Stimulated activated CD8-positive, alpha-beta memory T cell treated with anti-CD3 and anti-CD28 coated beads, Interleukin-7, amount 100 ng/mL, for 24 hours (primary cell): ENCODE measurements around the gene TGM2.

Source experiments
- DNase-seq: peaks from one replicate; pipeline ENCODE4 v3.0.0-alpha.2; 2020; ENCODE audit warnings: low read depth

Gene TGM2

GRCh38 chr20:38165089-38165965, at the start of gene TGM2:
TSS of gene TGM2 (minus strand) at chr20:38165270. CDS start at chr20:38165198, 72 bp downstream.
- no peak for DNase-seq

- DNase-seq = no peak
These were observed 49.5 kb upstream of the TGM2 start for GRCh38 chr20:38214256-38215193.

GRCh38 chr20:38213607-38213940, 48.5 kb upstream of the TGM2 start:
- DNase-seq = no peak

GRCh38 chr20:38212806-38213606, 47.9 kb upstream of the TGM2 start:
- DNase-seq = no peak

GRCh38 chr20:38211200-38212097, 46.4 kb upstream of the TGM2 start:
- no peak for DNase-seq

GRCh38 chr20:38210741-38211140, 45.7 kb upstream of the TGM2 start:
- no peak for DNase-seq

GRCh38 chr20:38209736-38210405, 44.8 kb upstream of the TGM2 start:
- DNase-seq = no peak

- no peak for DNase-seq
These were observed 44.1 kb upstream of the TGM2 start for GRCh38 chr20:38209054-38209675.

- DNase-seq = no peak
These were observed 43.5 kb upstream of the TGM2 start for GRCh38 chr20:38208523-38208922.

GRCh38 chr20:38208088-38208487, 43.0 kb upstream of the TGM2 start:
- no peak for DNase-seq

- DNase-seq = no peak
These were observed 42.6 kb upstream of the TGM2 start for GRCh38 chr20:38207621-38208020.

- no peak for DNase-seq
These were observed 39.9 kb upstream of the TGM2 start for GRCh38 chr20:38205001-38205400.

GRCh38 chr20:38203981-38204357, 38.9 kb upstream of the TGM2 start:
- no peak for DNase-seq

GRCh38 chr20:38203337-38203980, 38.4 kb upstream of the TGM2 start:
- no peak for DNase-seq

- DNase-seq = no peak
These were observed 37.9 kb upstream of the TGM2 start for GRCh38 chr20:38202982-38203293.

- no peak for DNase-seq
These were observed 37.3 kb upstream of the TGM2 start for GRCh38 chr20:38202153-38202981.

- no peak for DNase-seq
These were observed 36.3 kb upstream of the TGM2 start for GRCh38 chr20:38201356-38201755.

GRCh38 chr20:38200646-38201045, 35.6 kb upstream of the TGM2 start:
- no peak for DNase-seq
